BJ (cell line): ENCODE results near the gene NDUFAF2. TPM values are rescaled to one million over a fixed set of nuclear protein-coding genes. Genes with fewer than 3 reads are reported as not detected.

Source experiments
- CTCF ChIA-PET: fragments of 350-600 bp; formaldehyde crosslinking; extraction: SDS; loops from one replicate; lab custom pipeline; 2021; ENCODE audit warnings: antibody characterized with exemption, inconsistent platforms; lab: Yijun Ruan, JAX
- POLR2A ChIA-PET: fragments of 300-600 bp; sonication (Branson Sonifier 250); formaldehyde crosslinking; extraction: SDS; loops from one replicate; lab custom pipeline; 2021; ENCODE audit warnings: antibody characterized with exemption; lab: Charles Lee
- DNase-seq: peaks from one replicate; pipeline ENCODE4 v3.0.0-alpha.2; 2011; ENCODE audit warnings: low read depth
- H3K27me3 ChIP-seq: 2 replicates; pipeline ENCODE4 v1.6.0; 2011; ENCODE audit warnings: low read length; ENCODE audit not compliant: control insufficient read depth, insufficient read depth
- H3K36me3 ChIP-seq: 2 replicates; pipeline ENCODE4 v1.5.1; 2011; ENCODE audit warnings: low read length; ENCODE audit not compliant: control insufficient read depth, insufficient read depth
- H3K4me3 ChIP-seq: 2 replicates; pipeline ENCODE4 v1.5.1; 2011; ENCODE audit warnings: low read depth, mild to moderate bottlenecking, control low read depth, low read length
- polyA plus RNA-seq: library from polyadenylated mRNA; depleted of rRNA; stranded (reverse); fragments of >200 nt; gene quantifications from 2 replicates; pipeline ENCODE4 v1.2.3, GENCODE V29; 2011
- TF ChIP-seq, protein P1 (sequence below): IDR thresholded peaks from 2 replicates; pipeline ENCODE4 v1.5.1; 2011; ENCODE audit warnings: low read depth, mild to moderate bottlenecking, control low read depth, inconsistent platforms, low read length, moderate library complexity; ENCODE audit not compliant: insufficient read depth

Gene NDUFAF2
- polyA plus RNA-seq, 1 experiment: 22.4 TPM

DNA sequence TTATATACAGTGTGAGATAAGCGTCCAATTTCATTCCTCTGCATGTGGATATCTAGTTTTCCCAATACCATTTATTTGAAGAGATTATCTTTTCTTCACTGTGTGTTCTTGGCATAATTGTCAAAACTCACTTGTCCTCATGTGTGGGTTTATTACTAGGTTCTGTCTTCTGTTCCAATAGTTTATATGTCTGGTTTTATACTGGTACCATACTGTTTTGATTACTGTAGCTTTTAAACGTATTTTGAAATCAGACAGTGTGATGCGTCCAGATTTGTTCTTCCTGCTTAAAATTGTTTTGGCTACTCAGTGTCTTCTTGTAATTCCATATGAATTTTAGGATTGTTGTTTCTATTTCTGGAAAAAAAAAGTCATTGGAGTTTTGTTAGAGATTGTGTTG is 10.2 kb downstream of the NDUFAF2 start:
- TF ChIP-seq, protein P1, sequence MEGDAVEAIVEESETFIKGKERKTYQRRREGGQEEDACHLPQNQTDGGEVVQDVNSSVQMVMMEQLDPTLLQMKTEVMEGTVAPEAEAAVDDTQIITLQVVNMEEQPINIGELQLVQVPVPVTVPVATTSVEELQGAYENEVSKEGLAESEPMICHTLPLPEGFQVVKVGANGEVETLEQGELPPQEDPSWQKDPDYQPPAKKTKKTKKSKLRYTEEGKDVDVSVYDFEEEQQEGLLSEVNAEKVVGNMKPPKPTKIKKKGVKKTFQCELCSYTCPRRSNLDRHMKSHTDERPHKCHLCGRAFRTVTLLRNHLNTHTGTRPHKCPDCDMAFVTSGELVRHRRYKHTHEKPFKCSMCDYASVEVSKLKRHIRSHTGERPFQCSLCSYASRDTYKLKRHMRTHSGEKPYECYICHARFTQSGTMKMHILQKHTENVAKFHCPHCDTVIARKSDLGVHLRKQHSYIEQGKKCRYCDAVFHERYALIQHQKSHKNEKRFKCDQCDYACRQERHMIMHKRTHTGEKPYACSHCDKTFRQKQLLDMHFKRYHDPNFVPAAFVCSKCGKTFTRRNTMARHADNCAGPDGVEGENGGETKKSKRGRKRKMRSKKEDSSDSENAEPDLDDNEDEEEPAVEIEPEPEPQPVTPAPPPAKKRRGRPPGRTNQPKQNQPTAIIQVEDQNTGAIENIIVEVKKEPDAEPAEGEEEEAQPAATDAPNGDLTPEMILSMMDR: no peak
- ChIA-PET CTCF (no interaction called here), POLR2A (no interaction called here)
- DNase-seq: no peak
- H3K36me3 ChIP-seq: no peaks in the 10 kb centered on the region
- no peak overlapping the region for H3K4me3 ChIP-seq
- H3K27me3 ChIP-seq: no peaks in the 10 kb centered on the region

DNA sequence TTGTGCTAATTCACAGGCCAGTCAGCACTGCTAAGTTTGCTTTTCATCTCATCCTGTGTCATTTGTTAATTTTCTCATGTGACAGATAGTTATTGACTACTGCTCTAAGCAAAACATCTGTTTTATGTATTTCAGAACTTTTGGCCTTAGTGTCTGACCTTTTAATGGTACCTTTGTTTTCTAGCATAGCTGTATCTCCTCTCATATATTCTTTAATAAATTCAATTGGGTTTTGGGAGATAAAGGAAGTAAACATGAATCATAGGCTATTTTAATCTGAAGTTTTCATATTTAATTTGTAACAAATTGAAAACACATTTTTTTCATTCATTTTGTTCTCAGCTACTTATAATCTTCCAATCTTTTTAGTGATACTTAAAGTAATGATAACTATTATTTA is 13.1 kb downstream of the NDUFAF2 start:
- CTCF ChIA-PET: interaction anchor here (1.0 to 1.8 kb wide), 3 partner anchors 18 to 976 kb away, joined by 4 to 7 read pairs (median 5); no protein-coding TSS in a partner anchor

DNA sequence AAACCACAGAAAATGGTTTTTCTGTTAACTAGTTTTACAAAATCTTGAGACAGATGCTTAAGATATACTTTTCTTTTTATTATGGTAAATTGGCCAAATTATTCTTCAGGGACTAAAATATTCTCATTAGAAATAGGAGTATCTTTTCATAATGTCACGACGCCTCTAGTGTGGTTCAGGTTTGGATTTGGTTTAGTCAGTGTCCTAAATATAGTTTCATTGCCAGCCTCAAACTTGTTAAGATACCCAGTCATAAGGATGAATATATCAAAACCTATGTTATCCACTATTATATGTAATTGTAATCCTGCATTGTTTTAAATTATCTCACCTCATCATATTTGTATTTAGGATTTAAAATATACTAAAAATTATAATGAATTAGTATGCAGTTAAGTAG is 13.7 kb downstream of the NDUFAF2 start:
- DNase-seq: no peak
- Histone ChIP-seq H3K4me3 (no peak overlapping the region), H3K27me3 (no peaks in the 10 kb centered on the region), H3K36me3 (no peaks in the 10 kb centered on the region)
- TF ChIP-seq, protein P1: no peak
- ChIA-PET CTCF (interaction anchor here (1.0 to 2.6 kb wide), 5 partner anchors 16 to 975 kb away, joined by 4 to 9 read pairs (median 5); no protein-coding TSS in a partner anchor), POLR2A (no interaction called here)

More for the DNA sequence above, 13.1 kb downstream of the NDUFAF2 start:
- Histone ChIP-seq H3K27me3 (no peaks in the 10 kb centered on the region), H3K4me3 (no peak overlapping the region), H3K36me3 (no peaks in the 10 kb centered on the region)
- TF ChIP-seq, protein P1: no peak
- DNase-seq: no peak
- POLR2A ChIA-PET: no interaction called here

DNA sequence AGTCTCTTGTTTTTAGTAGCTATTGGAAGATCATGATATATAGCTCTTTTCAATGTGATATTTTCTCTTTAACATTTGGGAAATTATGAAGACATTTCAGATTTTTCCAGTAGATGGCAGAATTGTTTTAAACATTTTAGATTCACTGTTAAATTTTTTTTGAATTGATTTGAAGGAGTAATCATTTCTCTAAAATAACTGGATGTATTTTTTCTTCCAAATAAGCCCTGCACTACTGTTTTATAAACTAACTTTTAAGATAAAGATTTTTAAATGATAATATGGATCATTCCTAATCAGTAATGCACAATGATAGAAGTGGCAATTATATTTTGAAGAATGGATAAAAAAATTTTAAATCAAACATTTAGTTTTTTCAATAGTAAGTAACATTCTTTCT is 14.2 kb downstream of the NDUFAF2 start:
- Histone ChIP-seq H3K4me3 (no peak overlapping the region), H3K27me3 (no peaks in the 10 kb centered on the region), H3K36me3 (no peaks in the 10 kb centered on the region)
- POLR2A ChIA-PET: no interaction called here
- TF ChIP-seq, protein P1: no peak
- no peak for DNase-seq
- CTCF ChIA-PET: interaction anchor here (0.7 to 2.6 kb wide), 6 partner anchors 15 to 1063 kb away, joined by 3 to 9 read pairs (median 4); no protein-coding TSS in a partner anchor

DNA sequence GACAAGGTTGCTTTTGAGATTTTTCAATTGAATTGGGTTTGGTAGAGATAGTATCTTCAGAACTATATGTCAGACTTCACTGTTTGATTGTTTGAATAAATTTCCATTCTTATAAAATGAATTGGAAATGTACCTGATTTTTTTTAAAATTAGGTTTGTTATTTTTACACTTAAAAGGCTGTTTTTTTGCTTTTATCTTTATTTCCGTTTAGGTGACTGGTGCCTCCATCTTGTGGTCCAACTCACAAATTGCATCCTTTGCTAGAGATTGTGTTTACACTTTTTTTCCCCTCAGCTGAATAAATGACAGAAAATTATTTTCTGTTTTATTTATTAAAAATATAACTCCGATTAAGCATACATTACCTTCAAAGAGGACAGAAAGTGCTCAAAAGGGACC is 15.6 kb downstream of the NDUFAF2 start:
- H3K27me3 ChIP-seq: no peaks in the 10 kb centered on the region
- no peaks in the 10 kb centered on the region for H3K36me3 ChIP-seq
- ChIA-PET POLR2A (interaction anchor here (0.6 kb wide), 1 partner anchor 9 kb away, joined by 4 read pairs; no protein-coding TSS in a partner anchor), CTCF (interaction anchor here (0.6 to 2.6 kb wide), 7 partner anchors 10 to 697 kb away, joined by 3 to 9 read pairs (median 3); no protein-coding TSS in a partner anchor)
- H3K4me3 ChIP-seq: no peak overlapping the region
- TF ChIP-seq, protein P1: peak; percentile 63
- DNase-seq: no peak
